Panc1 (cell line): ENCODE measurements around the gene ENDOV. TPM values are rescaled to one million over a fixed set of nuclear protein-coding genes. Genes with fewer than 3 reads are reported as not detected.
"Not testable (repeated sequence)": the region's sequence is repeated elsewhere in the genome, so short reads cannot be mapped to it uniquely, and the experiment has no call there.

Source experiments
- ATAC-seq: fragments of 200-7000 bp; cut with Tn5 transposase; 2 replicates; pipeline ENCODE4 v1.9.1; 2020; ENCODE audit warnings: mild to moderate bottlenecking, moderate library complexity
- BruUV-seq: library from RNA; stranded (reverse); fragments of 400-500 nt; replicated peaks from 2 replicates; lab custom pipeline; 2021; lab: Mats Ljungman, UMichigan
- CTCF ChIA-PET: fragments of 300-600 bp; sonication (Branson Sonifier 250); formaldehyde crosslinking; loops from one replicate; lab custom pipeline; 2022; ENCODE audit warnings: antibody characterized with exemption; lab: Charles Lee
- POLR2A ChIA-PET: fragments of 300-600 bp; sonication (Branson Sonifier 250); formaldehyde crosslinking; loops from one replicate; lab custom pipeline; 2022; ENCODE audit warnings: antibody characterized with exemption; lab: Charles Lee
- DNase-seq: peaks from one replicate; pipeline ENCODE4 v3.0.0-alpha.2; 2010; ENCODE audit warnings: low read depth, low spot score
- H3K27ac ChIP-seq: 2 replicates; pipeline ENCODE4 v1.5.1; 2011; ENCODE audit warnings: mild to moderate bottlenecking, low read length, inconsistent platforms
- H3K27me3 ChIP-seq: fragments of 200-500 bp; sonication (Bioruptor generic); 2 replicates; pipeline ENCODE4 v1.6.0; 2014; ENCODE audit warnings: low read length, inconsistent platforms; ENCODE audit not compliant: control insufficient read depth, insufficient read depth
- H3K36me3 ChIP-seq: fragments of 200-500 bp; sonication (Bioruptor generic); 2 replicates; pipeline ENCODE4 v1.5.1; 2014; ENCODE audit warnings: inconsistent platforms, mild to moderate bottlenecking, low read length, moderate library complexity; ENCODE audit not compliant: control insufficient read depth, insufficient read depth
- H3K4me1 ChIP-seq: 2 replicates; pipeline ENCODE4 v1.5.1; 2011; ENCODE audit warnings: inconsistent platforms, mild to moderate bottlenecking, low read length, moderate library complexity; ENCODE audit not compliant: control insufficient read depth, insufficient read depth
- H3K4me3 ChIP-seq, 2 experiments: 2 replicates each; pipeline ENCODE4 v1.5.1; 2011 to 2012; ENCODE audit warnings: low read depth in 2 of 2, low read length in 2 of 2, mild to moderate bottlenecking in 2 of 2, inconsistent platforms in 1 of 2, moderate library complexity in 1 of 2
- H3K9me3 ChIP-seq: fragments of 200-500 bp; sonication (Bioruptor generic); 2 replicates; pipeline ENCODE4 v1.5.1; 2014; ENCODE audit warnings: low read depth, mild to moderate bottlenecking, inconsistent platforms, low read length, moderate library complexity; ENCODE audit not compliant: control insufficient read depth, insufficient read depth
- CTCF ChIP-seq: fragments of 450-650 bp; IDR thresholded peaks from 2 replicates; pipeline ENCODE4 v1.5.1; 2017; ENCODE audit warnings: mild to moderate bottlenecking
- POLR2AphosphoS5 ChIP-seq: IDR thresholded peaks from 2 replicates; pipeline ENCODE4 v1.6.1; 2012; ENCODE audit warnings: mild to moderate bottlenecking, low read depth, low read length, moderate library complexity
- REST ChIP-seq, 2 experiments: IDR thresholded peaks; 2 replicates each; pipeline ENCODE4 v1.6.1; 2011 to 2012; ENCODE audit warnings: low read depth in 2 of 2, control low read depth in 1 of 2, low read length in 1 of 2, mild to moderate bottlenecking in 1 of 2, moderate library complexity in 1 of 2; ENCODE audit not compliant: insufficient read depth in 1 of 2
- SIN3A ChIP-seq: IDR thresholded peaks from 2 replicates; pipeline ENCODE4 v1.6.1; 2012; ENCODE audit warnings: low read depth, mild to moderate bottlenecking, low read length, moderate library complexity, borderline replicate concordance; ENCODE audit not compliant: insufficient read depth
- TCF7L2 ChIP-seq: IDR thresholded peaks from 2 replicates; pipeline ENCODE4 v1.6.1; 2011; ENCODE audit warnings: mild to moderate bottlenecking, low read depth, low read length, inconsistent platforms
- in situ Hi-C: cut with HindIII; loops from 2 replicates; pipeline ENCODE4 v1.10.0; 2016; ENCODE audit warnings: low sequenced_read_pairs, low pct_unique_long_range_greater_than_20kb
- intact Hi-C: fragments of 100-400 bp; cut with micrococcal nuclease; formaldehyde crosslinking; loops from one replicate; pipeline ENCODE4 v1.10.0; 2022; ENCODE audit not compliant: unreplicated experiment
- total RNA-seq: library from RNA; stranded (reverse); gene quantifications from one replicate; pipeline ENCODE4 v1.2.1, GENCODE V29; 2021; ENCODE audit not compliant: unreplicated experiment

ENDOV gene
- total RNA-seq, 1 experiment from 2014 or later: 37.1 TPM

GRCh38 chr17:80397686-80398085, 17.3 kb upstream of the ENDOV start:
- DNase-seq (no peak), ATAC-seq (no peak; the same call in 1 of the 2 replicates)
- CTCF ChIA-PET: no interaction called here
- no peak for TF ChIP-seq CTCF
- no peak for TF ChIP-seq REST (IDR thresholded peaks at IDR 0.05; ENCODE audit: insufficient read depth in 1 of 2, low read depth in 2 of 2, low read length in 1 of 2)
- TF ChIP-seq POLR2AphosphoS5: no peak; the same call in 1 of the 2 replicates
- no peak for TF ChIP-seq SIN3A
- no peak for TF ChIP-seq TCF7L2
- in situ Hi-C loops: no loop called here
- H3K4me1 ChIP-seq: no peaks in the 10 kb centered on the region
- no peaks in the 10 kb centered on the region for H3K27me3 ChIP-seq
- intact Hi-C loops: no loop called here
- POLR2A ChIA-PET: no interaction called here
- no peak overlapping the region for H3K27ac ChIP-seq
- no peaks in the 10 kb centered on the region for H3K9me3 ChIP-seq
- H3K36me3 ChIP-seq: peaks cover 8% of the 10 kb centered on the region; the same call in 1 of the 2 replicates
- no TSS peak for BruUV-seq
- H3K4me3 ChIP-seq: no peak overlapping the region

DNA sequence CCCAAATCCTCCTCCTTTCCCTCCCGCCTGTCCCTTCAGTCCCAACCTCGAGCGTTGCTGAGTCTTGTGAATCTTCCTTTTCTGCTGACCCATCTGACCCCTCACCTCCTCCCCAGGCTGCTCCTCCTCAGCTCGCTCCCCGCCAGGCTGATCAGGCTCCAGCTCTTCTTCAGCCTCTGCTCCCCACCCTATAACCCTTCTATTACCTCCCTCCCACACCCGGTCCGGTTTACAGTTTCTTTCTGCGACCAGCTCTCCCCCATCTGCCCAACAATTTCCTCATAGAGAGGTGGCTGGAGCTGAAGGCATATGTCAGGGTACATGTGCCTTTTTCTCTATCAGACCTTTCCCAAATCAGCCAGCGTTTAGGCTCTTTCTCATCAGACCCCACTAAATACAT, 13.9 kb upstream of the ENDOV start:
- BruUV-seq, H3K4me3 ChIP-seq, H3K27ac ChIP-seq, H3K4me1 ChIP-seq, H3K9me3 ChIP-seq, POLR2A ChIA-PET, H3K27me3 ChIP-seq, in situ Hi-C loops, DNase-seq, ATAC-seq, CTCF ChIA-PET, intact Hi-C loops, H3K36me3 ChIP-seq: not testable (repeated sequence)

GRCh38 chr17:80402102-80402501, 12.9 kb upstream of the ENDOV start:
- in situ Hi-C loops, intact Hi-C loops, H3K27me3 ChIP-seq, H3K4me1 ChIP-seq, ATAC-seq, H3K9me3 ChIP-seq, DNase-seq, H3K4me3 ChIP-seq, H3K36me3 ChIP-seq, POLR2A ChIA-PET, CTCF ChIA-PET, H3K27ac ChIP-seq, BruUV-seq: not testable (repeated sequence)
